SK-N-SH (cell line): ENCODE results near the gene ABHD15. TPM values are rescaled to one million over a fixed set of nuclear protein-coding genes. Genes with fewer than 3 reads are reported as not detected.

Experiments
- CHD2 ChIP-seq: fragments of 150-350 bp; IDR thresholded peaks from 2 replicates; pipeline ENCODE4 v1.6.1; 2018; ENCODE audit warnings: low read length; ENCODE audit not compliant: partially characterized antibody
- ELF1 ChIP-seq: IDR thresholded peaks from 2 replicates; pipeline ENCODE4 v1.4.0; 2012
- EP300 ChIP-seq, 2 experiments: IDR thresholded peaks; 2 replicates each; pipeline versions ENCODE4 v1.4.0 to v1.6.1; 2012; ENCODE audit warnings: borderline replicate concordance in 1 of 2, low read depth in 1 of 2, low read length in 1 of 2
- EZH2phosphoT487 ChIP-seq: fragments of 200-600 bp; sonication (generic); IDR thresholded peaks from 2 replicates; pipeline ENCODE4 v1.6.1; 2017; ENCODE audit warnings: low read depth, mixed run types, mild to moderate bottlenecking, antibody characterized with exemption, moderate library complexity, borderline replicate concordance
- FOSL2 ChIP-seq: IDR thresholded peaks from 2 replicates; pipeline ENCODE4 v1.4.0; 2012; ENCODE audit warnings: low read depth, mild to moderate bottlenecking, moderate library complexity, borderline replicate concordance
- FOXJ3 ChIP-seq: sonication (generic); formaldehyde crosslinking; IDR thresholded peaks from 2 replicates; pipeline ENCODE4 v1.5.1; 2020; ENCODE audit warnings: mild to moderate bottlenecking, missing genetic modification reagents
- FOXM1 ChIP-seq: IDR thresholded peaks from 2 replicates; pipeline ENCODE4 v1.4.0; 2012; ENCODE audit warnings: low read depth, mild to moderate bottlenecking
- GATA2 ChIP-seq: sonication (generic); formaldehyde crosslinking; IDR thresholded peaks from 2 replicates; pipeline ENCODE4 v1.5.0; 2020; ENCODE audit warnings: mild to moderate bottlenecking, missing genetic modification reagents
- IRF3 ChIP-seq: fragments of 150-350 bp; IDR thresholded peaks from 2 replicates; pipeline ENCODE4 v1.6.1; 2016; ENCODE audit warnings: mild to moderate bottlenecking, low read depth, low read length
- JUND ChIP-seq: IDR thresholded peaks from 2 replicates; pipeline ENCODE4 v1.4.0; 2012
- MEF2A ChIP-seq: IDR thresholded peaks from 2 replicates; pipeline ENCODE4 v1.4.0; 2012; ENCODE audit warnings: low read depth, borderline replicate concordance
- MXI1 ChIP-seq: IDR thresholded peaks from 2 replicates; pipeline ENCODE4 v1.6.1; 2012; ENCODE audit warnings: mild to moderate bottlenecking, low read depth, low read length, improper control_type of control experiment
- NFIC ChIP-seq: IDR thresholded peaks from 2 replicates; pipeline ENCODE4 v1.4.0; 2012; ENCODE audit warnings: borderline replicate concordance
- POLR2AphosphoS5 ChIP-seq: IDR thresholded peaks from 2 replicates; pipeline ENCODE4 v1.6.1; 2012; ENCODE audit warnings: low read depth, low read length
- RCOR1 ChIP-seq: fragments of 150-350 bp; IDR thresholded peaks from 2 replicates; pipeline ENCODE4 v1.6.1; 2017; ENCODE audit warnings: antibody characterized with exemption, low read length
- RFX5 ChIP-seq: IDR thresholded peaks from 2 replicates; pipeline ENCODE4 v1.6.1; 2012; ENCODE audit warnings: mild to moderate bottlenecking, improper control_type of control experiment, low read length
- RXRA ChIP-seq: IDR thresholded peaks from 2 replicates; pipeline ENCODE4 v1.4.0; 2012; ENCODE audit warnings: low read depth, mild to moderate bottlenecking, borderline replicate concordance
- SIN3A ChIP-seq: IDR thresholded peaks from 2 replicates; pipeline ENCODE4 v1.6.1; 2012; ENCODE audit warnings: low read depth, mild to moderate bottlenecking, low read length, moderate library complexity, borderline replicate concordance
- SMC3 ChIP-seq: IDR thresholded peaks from 2 replicates; pipeline ENCODE4 v1.6.1; 2012; ENCODE audit warnings: low read depth, low read length, improper control_type of control experiment
- TAF1 ChIP-seq: IDR thresholded peaks from 2 replicates; pipeline ENCODE4 v1.6.1; 2012; ENCODE audit warnings: low read depth, mild to moderate bottlenecking, low read length, moderate library complexity, borderline replicate concordance
- TEAD4 ChIP-seq: IDR thresholded peaks from 2 replicates; pipeline ENCODE4 v1.4.0; 2012; ENCODE audit warnings: mild to moderate bottlenecking, borderline replicate concordance; ENCODE audit not compliant: insufficient read depth
- YY1 ChIP-seq: IDR thresholded peaks from 2 replicates; pipeline ENCODE4 v1.4.0; 2012; ENCODE audit warnings: low read depth, mild to moderate bottlenecking
- ZBTB33 ChIP-seq: IDR thresholded peaks from 2 replicates; pipeline ENCODE4 v1.4.0; 2012; ENCODE audit warnings: low read depth, borderline replicate concordance
- polyA plus RNA-seq, 3 experiments: library from polyadenylated mRNA; depleted of rRNA; stranded (reverse); fragments of >200 nt; gene quantifications; 2 replicates each; pipeline ENCODE4 v1.2.3, GENCODE V29; 2012
- TF ChIP-seq, protein P1 (sequence below): fragments of 150-350 bp; IDR thresholded peaks from 2 replicates; pipeline ENCODE4 v1.6.1; 2017; ENCODE audit warnings: antibody characterized with exemption, low read length, low read depth, borderline replicate concordance

ABHD15 gene
- polyA plus RNA-seq, 1 of the 3 experiments (the other 2 are of a cell fraction): 7.0 TPM

DNA sequence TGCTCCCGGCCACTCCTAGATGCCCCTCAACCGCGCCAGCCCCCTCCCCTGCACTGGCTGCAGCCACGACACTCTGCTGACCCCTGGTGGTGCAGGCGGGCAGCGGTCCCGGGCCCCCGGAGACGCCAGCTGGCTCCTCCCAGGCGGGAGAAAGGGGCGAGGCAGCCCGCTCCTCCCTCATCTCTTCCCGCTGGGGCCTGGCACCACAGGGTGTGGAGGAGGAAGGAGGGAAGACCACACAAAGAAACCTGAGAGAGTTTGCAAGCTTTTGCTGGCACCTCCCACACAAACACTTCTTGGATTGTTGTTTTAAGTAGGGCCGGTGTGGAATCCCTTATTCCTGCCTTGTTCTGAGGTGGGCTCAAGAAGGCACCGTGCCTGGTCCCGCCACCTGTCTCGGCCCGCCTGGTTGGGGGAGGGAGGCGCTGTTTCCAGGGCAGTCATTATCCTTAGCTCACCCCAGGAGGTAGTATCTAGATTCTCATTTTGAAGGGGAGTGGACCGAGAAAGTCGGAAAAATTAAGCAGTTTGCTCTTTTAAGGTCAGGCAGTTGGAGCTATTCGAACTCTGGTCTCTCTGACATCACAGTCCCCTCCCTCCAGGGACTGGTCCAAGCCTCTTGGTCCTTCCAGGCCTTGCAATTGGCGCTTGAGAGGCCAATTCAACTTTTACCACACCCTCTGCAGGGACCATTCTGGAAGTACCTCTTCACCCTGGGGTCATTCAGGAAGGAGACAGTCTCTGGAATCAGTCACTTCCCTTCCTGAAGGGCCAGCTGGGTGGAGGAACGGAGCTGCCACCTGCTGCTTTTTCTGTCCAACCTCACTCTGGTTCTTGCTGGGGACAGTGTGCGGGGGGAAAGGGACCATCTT, 25.1 kb upstream of the ABHD15 start (continued):
- TF ChIP-seq SIN3A (peak; percentile 57; the same call in 1 of the 2 replicates), FOXJ3 (0 out of 2 replicates have a peak, but pooled peaks have one; percentile 23), GATA2 (CRISPR knock-in tag) (no peak), CHD2 (peak; percentile 60), IRF3 (no peak), ZBTB33 (no peak), RFX5 (peak; percentile 42; the same call in 1 of the 2 replicates), FOSL2 (no peak), RXRA (no peak), MEF2A (no peak), RCOR1 (0 out of 2 replicates have a peak, but pooled peaks have one; percentile 55), ELF1 (no peak), EP300 (IDR thresholded peaks at IDR 0.05; ENCODE audit: borderline replicate concordance in 1 of 2, low read depth in 1 of 2, low read length in 1 of 2) (no peak), EZH2phosphoT487 (no peak), POLR2AphosphoS5 (no peak; the same call in 1 of the 2 replicates), SMC3 (peak; percentile 83), TAF1 (no peak), TEAD4 (0 out of 2 replicates have a peak, but pooled peaks have one; percentile 7), FOXM1 (no peak), NFIC (no peak), MXI1 (peak; percentile 11), JUND (no peak), YY1 (no peak)
- TF ChIP-seq, protein P1, sequence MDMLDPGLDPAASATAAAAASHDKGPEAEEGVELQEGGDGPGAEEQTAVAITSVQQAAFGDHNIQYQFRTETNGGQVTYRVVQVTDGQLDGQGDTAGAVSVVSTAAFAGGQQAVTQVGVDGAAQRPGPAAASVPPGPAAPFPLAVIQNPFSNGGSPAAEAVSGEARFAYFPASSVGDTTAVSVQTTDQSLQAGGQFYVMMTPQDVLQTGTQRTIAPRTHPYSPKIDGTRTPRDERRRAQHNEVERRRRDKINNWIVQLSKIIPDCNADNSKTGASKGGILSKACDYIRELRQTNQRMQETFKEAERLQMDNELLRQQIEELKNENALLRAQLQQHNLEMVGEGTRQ: no peak
